Anterior cingulate cortex (tissue), 58 donors: Measurements from ENCODE around the gene ADD1.

ENCODE experiments used
- DNase-seq, 58 donors: peaks; one replicate each; lab custom pipeline; 2025; lab: John Stamatoyannopoulos, UW

ADD1 gene

DNA sequence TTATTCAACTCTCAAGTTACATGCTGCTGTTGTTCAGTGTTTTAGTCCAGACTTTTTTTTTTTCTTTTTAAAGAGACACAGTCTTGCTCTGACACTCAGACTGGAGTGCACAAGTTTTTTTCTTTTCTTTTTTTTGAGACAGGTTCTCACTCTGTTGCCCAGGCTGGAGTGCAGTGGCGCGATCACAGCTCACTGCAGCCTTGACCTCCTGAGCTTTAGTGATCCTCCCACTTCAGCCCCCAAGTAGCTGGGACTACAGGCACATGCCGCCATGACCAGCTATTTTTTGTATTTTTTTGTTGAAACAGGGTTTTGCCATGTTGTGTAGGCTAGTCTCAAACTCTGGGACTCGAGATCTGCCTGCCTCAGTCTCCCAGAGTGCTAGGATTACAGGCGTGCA lies 11.9 kb downstream of the ADD1 start:
- DNase-seq: no peak

DNA sequence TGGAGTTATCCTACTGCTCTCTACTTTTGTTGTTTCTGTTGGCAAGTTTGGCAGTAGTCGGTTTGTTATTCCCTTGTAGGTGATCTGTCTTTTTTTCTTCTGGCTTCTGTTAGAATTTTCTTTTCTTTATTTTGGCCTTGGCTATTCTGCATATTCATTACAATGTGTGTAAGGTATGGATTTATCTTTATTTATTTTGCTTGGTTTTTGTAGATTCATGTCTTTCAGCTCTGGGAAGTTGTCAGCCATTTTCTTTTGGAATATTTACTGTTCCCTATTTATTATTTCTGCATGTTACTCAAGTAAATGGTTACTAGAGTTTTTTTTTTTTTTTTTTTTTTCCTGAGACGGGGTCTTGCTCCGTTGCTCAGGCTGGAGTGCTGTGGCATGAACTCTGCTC lies 12.6 kb downstream of the ADD1 start:
- no peak for DNase-seq

DNA sequence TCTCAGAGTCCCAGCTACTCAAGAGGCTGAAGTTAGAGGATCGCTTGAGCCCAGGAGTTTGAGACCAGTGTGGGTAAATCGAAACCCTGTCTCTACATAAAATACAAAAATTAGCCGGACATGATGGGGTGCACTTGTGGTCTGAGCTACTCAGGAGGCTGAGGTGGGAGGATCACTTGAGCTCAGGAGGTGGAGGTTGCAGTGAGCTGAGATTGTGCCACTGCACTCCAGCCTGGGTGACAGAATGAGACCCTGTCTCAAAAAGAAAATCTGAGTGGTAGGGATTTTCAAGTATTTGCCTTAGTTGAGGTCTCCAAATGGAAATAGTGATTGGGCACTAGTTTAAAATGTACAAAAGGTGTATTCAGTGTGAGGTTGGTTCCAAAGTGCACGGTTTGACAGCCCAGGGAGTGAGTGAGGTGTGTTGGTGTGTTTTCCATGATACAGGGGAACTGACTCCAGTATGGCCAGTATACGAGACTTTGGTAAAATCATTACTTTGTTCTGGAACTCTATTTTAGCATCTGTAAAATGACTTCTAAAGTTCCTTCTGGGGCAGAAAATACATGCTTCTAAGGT lies 13.8 kb downstream of the ADD1 start:
- no peak for DNase-seq

DNA sequence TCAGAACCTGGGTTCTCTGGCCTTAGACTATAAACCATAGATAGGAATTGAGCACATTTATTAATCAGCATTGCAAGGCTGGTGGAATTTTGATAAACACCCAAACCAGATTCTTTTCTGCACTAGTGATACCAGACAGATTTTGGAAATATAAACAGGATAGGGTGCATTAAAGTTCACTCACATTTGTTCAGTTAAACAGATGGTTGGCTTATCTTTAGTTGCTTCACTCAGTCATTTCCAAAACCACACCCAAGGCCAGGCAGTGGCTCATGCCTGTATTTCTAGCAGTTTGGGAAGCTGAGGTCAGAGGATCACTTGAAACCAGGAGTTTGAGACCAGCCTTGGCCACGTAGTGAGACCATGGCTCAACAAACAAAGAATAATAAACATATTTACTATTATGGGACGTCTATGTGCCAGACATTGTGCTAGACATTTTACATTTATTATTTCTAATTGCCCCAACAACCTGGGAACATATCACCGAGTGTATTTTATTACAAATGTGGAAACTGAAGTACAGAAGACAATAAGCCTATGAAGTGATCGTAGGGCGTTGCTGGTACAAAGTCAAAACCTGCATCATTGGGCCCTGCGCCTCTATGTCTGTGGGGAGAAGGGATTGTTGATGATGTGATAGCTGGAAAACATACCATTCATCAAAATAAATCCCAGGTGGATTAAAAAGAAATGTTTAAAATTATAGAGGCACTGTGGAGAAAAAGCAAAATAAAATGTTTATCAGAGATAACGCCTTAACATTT lies 15.0 kb downstream of the ADD1 start:
- DNase-seq: no peak

DNA sequence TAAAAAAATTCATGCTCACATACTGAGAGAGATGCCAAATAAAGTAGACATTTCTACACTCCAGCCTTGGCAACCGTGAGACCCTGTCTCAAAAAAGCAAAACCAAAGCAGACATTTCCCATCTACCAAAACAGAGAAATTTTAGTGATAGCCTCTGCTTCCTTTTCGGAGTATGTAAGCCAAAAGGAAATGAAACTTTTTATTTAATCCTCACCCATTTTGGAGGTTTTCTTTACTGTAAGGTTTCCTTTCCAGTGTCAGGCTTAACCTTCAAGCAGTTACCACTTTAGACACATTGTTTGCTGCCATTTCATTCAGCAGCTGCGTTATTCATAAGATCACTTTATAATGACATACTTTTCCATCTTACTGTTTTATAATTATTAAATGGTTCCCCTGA lies 15.9 kb downstream of the ADD1 start:
- no peak for DNase-seq

DNA sequence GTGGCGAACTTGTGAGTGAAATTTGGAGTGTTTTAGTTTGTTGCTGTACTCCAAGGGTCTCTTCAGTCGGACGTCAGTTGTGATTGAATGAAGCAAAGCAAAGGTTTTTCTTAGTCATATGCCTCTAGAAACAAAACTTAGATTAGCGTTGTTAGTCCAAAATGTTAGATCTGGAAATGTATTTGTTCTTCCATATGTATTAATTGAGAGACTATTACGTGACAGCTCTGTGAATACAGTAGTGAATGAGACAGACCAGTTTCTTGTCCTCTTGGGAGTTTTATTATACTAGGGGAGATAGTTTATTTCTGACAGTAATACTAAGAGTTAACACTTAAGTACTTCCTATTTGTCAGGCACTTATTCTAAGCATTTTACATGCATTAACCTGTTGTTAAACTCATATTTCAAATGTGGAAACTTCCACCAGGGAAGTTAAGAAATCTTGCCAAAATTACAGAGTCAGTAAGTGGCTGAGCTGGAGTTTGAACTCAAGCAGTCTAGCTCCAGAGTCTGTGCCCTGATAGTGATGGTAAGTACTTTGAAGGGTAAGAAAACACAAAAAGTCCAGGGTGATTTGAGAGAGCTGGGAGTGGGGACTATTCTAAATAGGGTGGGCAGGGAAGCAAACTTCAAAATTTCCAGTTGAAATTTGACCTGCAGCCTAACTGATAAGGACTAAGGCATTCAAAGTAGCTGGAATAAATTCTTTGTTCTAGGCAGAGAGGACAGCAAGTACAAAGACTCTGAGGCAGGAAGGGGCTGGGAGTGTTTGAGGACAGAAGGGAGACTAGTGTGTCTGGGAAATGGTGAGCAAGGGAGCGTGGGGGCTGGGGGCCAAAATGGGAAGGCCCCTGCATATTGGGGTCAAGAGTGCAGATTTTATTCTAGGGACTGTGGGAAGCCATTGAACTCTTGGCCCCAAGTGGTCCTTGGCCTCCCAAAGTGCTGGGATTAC lies 17.0 kb downstream of the ADD1 start:
- DNase-seq: no peak

DNA sequence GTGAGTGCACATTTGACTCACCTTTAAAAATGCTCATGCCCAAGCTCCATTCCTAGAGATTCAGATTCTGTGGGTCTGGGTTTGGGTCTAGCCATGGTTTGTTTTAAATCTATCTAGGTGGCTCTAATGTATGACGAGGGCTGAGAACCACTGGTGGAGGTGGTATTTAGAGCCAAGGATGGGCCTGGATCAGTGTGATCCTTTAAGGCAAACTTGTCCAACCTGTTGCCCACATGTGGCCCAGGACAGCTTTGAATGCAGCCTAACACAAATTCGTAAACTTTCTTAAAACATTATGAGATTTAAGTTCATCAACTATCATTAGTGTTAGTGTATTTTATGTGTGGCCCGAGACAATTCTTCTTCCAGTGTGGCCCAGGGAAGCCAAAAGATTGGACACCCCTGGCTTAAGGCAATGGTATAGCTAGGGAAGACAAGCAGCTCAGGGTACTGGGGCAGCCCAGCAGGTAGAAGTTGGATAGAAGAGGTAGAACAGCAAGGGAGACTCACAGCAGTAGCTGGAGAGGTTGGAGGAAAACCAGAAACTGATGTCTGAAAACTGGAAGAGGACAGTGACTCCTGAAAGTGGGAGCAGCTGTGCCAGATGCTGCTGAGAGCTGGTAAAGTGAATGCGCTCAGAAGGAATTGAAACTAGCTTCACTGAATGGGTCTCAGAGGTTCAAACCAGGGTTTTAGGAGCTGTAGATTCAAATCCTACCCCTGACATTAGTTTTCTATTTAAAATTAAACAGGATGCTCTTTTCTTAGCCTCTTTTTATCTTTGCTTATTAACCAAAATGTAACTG lies 18.2 kb downstream of the ADD1 start:
- no peak for DNase-seq

DNA sequence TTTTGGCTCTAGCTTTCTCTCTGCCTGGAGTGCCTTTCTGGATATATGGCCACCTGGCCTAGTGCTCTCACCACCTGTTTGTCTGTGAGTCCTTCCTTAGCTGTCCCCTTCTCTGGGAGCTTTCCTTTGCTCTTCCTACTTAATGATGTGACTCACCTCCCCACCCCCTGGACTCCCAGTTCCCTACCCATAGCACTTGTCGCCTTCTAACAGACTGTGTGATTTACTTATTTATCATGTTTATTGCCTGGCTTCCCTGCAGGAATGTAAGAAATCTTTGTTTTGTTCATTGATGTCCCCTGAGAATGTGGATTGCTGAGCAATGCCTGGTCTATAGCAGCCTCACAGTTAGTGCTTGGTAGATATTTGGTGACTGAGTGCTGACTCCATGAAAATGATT lies 18.9 kb downstream of the ADD1 start:
- DNase-seq: no peak

DNA sequence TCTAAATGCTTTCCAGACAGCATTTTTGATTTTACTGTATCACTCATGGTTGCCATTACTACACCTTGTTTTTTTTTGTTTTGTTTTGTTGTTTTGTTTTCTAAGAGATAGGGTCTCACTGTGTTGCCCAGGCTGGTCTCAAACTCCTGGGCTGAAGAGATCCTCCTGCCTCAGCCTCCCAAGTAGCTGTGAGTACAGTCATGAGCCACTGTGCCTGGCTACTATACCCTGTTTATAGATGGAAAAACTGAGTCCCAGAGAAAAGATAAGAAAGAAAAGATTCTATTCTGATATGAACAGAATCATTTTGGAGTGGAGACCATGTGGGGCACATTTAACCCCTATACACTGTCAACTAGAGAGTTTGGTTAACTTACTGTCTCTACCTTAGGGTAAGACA lies 20.0 kb downstream of the ADD1 start:
- DNase-seq: no peak

DNA sequence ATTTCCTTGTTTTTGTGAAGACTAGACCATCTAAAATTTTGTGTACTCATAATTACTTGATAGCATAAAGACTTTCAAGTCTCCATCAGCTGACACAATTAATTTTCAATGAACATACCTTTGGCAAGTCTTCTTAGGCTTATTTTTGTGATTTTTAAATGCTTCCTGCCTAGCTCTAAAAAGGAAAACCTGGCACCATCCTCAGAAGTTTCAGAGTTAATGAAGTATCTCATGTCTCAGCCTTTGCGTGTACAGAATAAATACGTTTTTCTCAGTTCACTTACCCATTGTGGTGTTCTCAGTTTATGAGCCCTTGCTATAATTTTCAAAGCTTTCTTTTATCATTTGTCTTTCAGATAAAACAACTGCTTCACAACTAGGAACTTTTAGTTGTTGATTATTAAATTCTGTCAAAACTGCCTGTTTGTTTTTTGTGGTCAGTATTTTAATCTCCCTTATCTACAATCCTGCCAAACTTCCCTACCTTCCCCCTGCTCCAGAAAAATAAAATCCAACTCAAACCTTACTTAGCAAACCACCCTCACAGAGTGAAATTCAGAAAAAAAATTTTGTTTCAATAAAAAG lies 21.6 kb downstream of the ADD1 start:
- DNase-seq: no peak

DNA sequence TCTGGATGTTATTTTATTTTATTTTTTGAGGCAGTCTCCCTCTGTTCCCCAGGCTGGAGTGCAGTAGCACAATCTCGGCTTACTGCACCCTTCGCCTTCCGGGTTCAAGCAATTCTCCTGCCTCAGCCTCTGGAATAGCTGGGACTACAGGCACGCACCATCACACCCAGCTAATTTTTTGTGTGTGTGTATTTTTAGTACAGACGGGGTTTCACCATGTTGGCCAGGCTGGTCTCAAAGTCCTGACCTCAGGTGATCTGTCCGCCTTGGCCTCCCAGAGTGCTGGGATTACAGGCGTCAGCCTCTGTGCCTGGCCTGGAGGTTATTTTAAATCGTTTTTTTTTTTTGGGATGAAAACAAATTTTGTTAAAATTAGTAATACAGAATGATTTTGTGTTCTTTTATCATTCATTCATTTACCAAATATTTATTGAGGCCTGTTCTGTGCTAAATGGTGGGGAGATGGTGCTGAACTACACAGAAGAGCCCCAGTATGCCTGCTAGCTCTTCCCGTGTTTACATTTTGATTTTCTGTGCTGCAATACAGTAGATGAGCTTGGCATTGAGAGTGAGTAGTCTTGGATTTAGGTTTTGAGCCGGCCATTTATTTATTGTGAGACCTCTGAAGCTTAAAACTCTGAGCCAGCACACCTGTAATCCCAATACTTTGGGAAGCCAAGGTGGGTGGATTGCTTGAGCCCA lies 22.7 kb downstream of the ADD1 start:
- no peak for DNase-seq

DNA sequence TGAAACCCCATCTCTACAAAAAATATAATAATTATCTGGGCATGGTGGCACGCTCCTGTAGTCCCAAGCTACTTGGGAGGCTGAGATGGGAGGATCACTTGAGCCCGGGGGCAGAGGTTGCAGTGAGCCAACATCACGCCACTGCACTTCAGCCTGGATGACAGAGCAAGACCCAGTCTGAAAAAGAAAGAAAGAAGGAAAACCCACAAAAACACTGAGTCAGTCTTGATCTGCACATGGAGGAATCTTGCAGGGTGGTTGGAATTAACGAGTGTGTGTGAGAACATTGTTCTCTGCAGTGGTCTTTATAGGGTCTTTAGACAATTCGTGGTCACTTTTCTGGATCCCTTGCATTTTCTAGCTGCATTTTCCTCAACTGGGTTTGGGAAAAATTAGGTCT lies 23.2 kb downstream of the ADD1 start:
- DNase-seq: no peak

DNA sequence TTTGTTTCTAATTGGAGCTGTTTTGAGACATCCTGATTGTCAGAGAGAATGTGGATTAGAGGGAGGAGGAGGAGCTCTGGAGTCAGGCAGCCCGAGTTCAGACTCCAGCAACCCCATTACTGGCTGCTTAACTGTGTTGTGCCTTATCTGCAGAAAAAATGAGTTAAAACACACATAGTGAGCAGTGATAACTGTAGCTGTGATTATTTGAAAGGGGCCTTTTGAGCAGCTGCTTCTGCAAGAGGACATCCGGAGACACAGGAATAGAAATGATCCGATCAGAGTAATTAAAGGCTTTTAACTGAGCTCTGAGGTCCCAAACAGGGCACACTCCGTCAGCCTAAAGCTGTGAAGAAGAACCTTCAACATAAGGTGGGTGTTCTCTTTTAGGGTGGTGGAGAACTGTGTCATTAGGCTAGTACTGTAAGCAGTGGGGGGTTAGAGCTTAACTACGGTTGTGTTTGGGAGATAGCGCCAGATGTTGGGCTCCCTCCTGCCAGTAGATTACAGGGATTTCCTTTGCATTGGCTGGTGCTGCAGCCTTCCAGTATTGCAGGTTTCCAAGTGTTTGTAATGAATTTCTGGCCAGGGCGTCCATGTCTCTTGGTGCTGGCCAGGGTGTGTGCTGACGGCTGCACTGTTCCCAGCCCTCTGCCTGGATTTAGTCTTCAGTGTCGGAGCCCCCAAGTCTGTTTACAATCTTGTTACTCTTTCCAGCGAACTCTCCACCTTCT lies 24.3 kb downstream of the ADD1 start:
- peak in 3 of 58 donors; percentile 17 to 38 (median 20) for DNase-seq

DNA sequence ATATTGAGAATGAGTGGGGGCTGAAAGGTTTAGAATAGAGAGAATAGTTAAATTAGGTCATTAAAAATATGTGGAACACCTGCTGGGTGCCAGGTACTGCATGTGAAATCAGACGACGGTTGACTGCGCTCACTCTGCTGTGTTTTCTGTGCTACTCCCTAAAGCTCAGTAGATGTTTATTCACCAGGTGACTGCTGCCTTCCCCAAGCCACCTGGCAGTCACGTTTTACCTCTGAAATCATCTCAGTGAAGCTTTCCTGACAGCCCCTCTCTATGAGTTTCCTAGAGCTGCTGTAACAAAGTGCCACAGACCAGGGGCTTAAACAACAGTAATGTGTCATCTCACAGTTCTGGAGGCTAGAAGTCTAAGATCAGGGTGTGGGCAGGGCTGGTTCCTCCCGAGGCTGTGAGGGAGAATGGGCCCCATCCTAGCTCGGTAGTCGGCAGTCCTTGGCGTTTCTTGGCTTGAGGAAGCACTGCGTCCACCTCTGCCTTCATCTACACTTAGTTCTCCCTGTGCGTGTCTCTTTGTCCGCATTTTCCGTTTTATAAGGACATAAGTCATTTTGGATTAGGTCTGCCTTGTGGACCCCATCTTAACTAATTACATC lies 25.3 kb downstream of the ADD1 start:
- DNase-seq: no peak

DNA sequence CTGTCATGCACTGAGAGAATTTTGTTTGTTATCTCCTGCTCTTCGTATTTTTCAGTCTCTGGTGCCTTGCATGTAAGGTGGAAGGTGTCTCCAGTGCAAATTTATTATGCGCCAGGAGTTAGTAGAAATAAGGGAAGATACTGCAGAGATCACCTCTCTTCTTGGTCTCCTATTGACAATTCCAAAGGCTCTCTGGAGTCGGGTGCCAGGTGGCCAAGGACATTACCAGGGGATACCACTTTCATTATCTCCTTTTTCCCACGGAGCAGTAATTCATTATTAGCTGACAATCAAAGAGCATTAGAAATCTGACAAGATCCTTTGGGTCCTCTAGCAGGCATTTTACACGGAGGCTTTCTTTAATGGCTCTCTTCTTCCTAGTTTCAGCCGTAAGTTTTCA lies 26.0 kb downstream of the ADD1 start:
- no peak for DNase-seq

DNA sequence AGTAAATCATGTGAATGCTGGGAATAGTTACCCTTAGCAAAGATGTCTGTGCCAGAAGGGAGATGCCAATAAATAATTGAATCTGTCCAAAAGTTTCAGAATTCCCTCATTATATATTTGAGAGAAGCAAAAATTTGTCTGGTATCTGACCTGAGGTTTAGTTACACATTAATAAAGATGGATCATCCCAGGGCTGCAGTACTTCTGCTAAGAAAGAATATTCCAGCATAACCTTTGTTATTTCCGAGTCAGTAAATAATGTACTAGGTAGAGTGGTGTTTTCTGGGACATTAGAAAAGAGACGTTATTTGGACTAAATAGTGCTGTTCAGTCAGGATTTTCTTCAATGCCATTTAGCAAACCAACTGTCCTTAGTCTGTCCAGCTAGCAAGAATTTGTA lies 26.4 kb downstream of the ADD1 start:
- no peak for DNase-seq

DNA sequence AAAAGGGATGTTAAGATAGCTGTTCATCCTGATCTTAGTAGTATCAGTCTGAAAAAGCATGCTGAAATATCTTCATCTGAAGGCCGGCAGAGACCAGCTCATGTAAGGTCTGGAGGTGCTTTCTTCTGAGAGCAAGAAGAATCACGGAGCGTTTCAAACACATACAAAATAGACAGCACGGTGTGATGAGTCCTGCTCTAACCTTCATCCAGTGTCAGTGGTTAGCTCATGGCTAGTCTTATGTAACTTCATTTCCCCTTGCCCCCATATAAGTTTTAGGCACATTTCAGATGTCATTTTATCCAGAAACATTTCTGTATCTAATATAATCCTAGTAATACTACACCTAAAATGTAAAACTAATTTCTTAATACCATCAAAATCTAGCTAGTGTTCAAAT lies 27.8 kb downstream of the ADD1 start:
- no peak for DNase-seq

DNA sequence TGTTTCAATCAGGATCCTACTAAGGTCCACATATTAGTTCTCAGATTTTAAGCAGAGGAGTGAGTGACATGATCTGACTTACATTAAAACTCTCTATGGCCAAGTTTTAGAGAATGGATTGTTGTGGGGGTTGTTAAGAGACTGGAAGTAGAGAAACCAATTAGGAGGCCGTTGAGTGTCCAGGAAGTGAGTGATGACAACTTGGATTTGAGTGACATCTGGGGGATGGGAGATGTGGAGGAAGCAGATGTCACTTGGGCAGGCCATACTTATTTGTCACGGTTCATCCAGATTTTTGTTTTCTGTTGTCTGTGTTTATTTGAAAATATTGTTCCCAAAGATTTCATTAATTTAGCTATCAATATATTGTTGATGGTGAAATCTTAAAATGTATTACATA lies 28.3 kb downstream of the ADD1 start:
- no peak for DNase-seq
